GM19193 (cell line): ENCODE measurements around the gene TANC1.

ENCODE experiments used
- POLR2A ChIP-seq: IDR thresholded peaks from 4 replicates; pipeline ENCODE4 v1.6.1; 2011; ENCODE audit not compliant: insufficient read depth, insufficient read length; ENCODE audit errors: extremely low read depth

Gene TANC1

DNA sequence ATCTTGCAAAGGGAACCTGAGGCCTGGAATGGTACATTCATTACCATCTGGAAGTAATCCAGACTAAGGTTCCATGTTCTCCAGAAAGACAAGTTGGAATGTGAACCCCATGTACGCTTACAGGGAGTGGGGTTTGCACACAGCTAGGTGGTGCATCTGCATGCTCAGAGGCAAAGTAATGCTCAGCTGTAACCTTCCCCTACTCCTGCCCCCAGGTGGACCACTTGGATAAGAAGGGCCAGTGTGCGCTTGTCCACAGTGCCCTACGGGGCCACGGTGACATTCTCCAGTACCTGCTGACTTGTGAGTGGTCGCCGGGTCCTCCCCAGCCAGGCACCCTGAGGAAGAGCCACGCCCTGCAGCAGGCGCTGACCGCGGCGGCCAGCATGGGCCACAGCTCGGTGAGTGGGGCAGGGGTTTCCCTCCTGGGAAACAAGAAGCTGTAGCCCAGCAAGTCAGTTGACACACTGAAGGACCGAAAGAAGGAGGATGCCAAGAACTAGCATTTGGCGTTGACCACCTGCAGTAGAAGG is 228.0 kb downstream of the TANC1 start:
- no peak for TF ChIP-seq POLR2A

DNA sequence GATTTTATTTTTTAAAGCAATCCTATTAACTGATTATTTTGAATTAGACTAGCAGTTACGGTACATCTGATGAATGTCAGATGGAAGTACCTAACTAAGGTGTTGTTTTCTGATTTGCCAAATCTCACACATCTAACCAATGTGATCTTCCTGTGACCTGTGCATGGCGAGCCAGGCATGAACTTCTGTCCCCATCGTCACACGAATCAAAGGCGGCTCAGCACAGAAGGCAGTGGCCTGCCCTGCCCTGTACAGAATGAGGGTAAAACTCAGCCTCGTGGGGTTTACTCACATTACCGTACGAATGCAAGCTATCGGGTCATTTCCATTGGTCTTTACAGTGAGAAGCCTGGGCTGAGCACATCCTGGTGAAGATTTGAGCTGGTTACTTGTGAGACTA is 230.8 kb downstream of the TANC1 start:
- no peak for TF ChIP-seq POLR2A

DNA sequence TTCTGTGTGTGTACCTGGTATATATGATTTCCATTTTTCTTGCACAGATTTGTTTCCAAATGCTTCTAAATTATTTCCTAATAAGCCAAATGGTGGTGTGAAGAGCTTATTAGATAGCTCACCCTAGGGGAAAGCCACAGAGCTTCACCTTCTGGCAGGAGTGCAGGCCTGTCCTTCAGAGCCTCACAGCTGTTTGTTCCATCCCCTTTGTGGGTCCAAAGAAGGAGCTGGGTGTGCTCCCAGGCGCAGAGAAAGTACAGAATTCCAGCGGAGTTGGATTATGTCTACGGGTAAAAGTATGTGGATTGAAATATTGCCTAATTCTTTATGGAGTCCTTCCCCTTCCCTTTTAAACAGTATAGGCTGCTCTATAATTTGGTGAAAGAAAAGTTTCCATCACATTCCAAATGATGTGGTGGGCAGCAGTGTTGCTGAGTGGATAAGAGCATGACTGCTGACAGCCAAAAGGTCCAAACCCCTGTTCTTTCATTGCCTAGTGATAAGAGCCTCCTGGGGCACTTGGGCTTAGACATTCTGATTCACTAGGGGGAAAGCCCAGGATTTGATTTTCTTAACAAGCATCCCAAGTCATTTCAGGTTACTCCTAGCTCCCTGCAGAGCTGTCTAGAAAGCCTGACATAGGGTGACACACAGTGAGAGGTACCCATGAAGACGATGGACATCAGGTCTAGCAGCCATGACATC is 231.5 kb downstream of the TANC1 start:
- no peak for TF ChIP-seq POLR2A

DNA sequence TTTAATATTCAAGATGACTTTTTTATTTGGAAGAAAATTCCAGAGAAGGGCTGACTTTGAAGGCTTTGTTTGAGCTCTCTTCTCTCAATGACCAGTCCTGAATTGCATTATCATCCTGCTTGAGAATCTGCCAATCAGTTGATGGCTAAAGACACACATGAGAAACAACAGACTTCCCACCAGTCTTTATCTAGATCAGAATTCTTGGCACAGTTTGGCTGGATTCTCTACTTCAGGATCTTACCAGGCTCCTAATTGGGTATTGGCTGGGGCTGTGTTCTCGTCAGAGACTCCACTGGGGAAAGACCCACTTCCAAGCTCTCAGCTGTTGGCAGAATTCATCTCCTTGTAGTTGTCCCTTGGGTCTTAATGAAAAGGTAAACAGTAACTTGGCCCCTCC is 232.1 kb downstream of the TANC1 start:
- TF ChIP-seq POLR2A = no peak

DNA sequence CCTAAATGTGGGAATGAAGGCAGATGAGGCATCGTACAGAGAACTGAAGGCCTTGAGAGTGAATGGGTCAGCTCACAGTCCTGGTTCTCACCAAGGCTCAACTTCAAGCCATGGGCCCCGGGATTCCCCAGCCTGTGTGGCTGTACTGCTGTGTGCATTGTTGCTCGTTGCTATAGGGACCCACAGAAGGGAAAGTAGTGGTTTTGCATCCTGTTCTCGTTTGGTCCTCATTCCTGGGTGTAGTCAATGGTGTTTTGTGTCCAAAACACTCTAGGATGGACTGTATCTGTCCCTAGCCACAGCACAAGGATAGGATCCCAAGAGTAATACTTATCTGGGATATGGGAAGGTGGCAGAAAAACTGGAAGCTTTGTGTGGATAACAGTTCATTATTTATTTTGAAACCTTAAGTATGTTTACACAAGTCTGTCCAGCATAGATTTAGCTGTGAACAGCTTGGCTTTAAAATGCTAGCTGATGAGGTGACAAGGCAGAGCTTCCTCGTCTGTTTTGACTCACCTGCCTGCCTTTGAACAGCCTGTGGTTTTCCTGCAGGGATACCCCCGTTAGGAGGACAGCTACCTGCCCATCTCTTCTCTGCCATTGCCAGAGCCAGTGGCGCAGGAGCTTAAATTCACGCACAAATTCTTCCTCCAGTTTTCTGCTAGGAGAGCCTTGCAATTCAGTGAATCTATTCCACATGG is 233.1 kb downstream of the TANC1 start:
- no peak for TF ChIP-seq POLR2A

DNA sequence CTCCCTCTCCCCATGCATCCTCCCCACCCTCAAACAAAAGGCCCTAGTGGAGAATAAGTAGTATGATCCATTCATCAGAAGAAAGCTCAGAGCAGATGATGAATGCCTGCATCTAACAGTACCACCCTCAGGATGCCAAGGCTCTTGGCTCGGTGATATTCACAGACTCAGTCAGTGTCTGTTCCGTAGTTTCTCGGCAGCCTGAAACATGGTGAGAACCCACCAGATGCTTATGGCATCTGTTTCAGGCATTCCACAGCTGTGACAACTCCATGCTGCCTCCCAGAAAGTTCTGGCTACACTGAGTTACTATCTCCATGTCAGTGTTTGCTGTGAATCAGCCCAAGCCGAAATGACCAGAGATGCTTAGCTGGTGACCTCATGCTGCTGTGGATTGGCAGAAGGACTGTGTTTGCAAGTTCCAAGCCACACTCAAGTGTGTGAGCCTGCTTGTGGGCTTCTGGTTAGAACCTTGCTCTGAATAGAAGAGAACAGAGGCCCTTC is 234.2 kb downstream of the TANC1 start:
- TF ChIP-seq POLR2A = no peak

DNA sequence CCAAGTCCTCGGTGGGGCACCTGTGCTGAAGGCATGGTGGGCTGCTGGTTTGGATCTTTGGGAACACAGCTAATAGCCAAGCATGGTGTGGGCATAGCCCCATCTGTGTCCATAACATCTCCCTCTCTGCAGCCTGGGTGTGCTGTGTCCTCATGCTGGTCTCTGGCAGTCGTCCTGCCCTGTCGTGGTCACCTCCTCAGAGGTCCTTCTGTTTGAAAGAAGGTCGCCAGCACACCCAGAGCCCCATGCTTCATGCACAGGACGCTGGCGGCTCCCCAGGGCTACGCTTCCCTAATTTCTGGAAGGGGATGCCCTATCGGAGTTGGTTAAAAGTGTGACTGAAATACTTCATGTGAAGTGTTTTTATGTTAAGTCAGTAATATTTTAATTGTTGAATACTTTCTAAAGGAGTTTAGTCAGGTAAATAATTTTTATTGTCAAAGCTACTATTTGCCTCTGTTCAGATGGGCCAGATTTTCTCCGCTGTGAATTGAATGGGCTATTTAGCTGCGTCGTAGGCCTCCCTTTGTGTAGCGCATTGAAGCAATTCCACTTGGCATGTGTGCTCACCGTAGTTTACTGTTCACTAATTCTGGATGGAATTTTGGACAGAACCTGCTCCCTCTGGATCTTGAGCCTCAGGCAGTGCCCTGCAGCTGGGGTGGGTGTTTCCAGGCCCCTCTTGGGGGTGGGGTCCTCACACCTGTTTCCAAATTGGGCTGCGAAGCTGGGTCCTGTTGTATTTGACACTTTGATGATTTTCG is 236.1 kb downstream of the TANC1 start:
- TF ChIP-seq POLR2A = no peak

DNA sequence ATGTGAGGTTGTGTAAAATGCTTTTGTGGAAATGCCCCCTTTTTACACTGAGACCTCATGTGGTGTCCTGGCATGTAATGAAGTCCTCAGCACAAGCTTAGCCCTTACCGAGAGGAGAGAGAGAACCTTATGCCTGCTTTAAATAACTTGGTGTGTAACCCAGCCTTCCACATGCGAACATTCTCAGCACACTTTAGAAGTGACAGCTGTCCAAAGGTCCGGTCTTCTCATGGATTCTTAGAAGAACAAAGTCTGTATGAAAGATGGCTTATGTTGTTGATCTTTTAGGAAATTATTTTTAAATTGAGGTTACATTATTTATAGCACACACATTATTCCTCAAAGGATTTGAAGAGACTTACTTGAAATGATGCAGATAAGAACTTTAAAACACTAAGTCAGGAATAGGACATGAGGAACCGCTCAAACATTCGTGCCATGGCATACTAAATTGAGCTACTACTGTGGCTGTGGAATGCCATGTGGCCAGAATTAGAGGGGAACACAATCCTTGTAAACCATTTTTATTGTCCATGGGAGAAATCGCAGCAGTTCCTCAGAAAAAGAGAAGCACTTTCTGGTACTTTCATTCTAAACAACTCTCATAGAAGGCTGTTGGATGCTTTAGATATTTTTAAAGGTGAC is 238.4 kb downstream of the TANC1 start:
- no peak for TF ChIP-seq POLR2A

DNA sequence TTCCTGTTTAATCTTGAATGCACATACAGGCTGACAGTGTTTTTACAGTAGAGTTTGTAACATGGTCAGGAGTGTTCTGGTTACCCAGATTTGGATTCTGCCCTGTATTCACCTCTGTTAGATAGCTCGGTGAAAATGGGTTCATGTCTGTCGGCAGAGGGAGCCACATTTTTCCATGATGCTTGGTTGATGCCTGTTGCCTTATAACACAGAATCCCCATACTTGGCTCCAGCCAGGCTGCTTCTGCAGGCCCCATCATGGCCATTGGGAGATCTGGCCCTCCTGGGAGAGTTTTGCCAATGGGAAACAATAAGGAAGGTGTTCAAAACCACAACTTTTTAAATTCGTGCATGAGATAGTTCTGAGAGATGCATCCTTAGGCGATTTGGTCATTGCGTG is 240.0 kb downstream of the TANC1 start:
- TF ChIP-seq POLR2A = no peak

DNA sequence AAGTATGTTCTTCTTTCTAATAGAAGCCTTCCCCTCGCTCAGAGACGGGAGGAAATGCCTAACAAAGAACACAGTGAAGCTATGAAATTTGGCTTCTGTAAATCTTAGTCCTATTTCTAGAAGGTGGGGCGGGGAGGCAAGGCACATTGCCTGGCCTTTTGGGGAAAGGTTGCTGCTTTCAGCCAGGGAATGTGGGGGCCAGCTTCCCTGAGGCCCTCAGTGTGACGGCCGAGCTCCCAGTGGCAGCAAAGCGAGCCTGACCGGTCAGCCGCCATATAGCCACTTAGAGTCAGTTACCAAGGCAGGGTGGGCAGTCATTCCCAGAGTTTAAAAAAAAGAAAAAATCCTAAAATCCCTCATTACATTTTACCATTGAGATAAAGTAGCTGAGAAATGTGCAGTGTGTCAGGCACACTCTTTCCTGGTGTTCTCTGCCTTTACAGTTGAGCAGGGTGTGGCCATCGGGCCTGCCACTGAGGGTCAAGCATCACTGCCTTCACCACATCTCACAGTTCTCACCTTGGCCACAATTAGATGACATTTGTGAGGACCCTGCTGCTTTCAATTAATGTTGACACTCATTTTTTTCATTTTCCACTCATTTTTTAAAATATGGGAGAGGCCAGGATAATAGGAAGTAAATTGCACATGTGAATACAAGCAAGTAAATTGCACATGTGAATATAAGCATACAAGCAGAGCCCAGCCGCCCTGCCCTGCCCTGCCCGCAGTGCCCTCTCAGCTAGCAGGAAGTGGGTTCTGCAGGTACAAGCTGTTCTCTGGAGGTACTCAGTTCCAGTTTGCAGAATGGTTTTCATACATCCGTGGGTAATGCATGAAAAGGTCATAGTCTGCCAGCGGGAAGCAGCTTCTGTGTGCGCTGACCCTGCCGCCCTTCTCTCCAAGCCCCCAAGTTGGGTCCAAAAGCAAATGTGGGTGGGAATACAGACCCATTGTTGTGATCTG is 241.2 kb downstream of the TANC1 start:
- TF ChIP-seq POLR2A = no peak

DNA sequence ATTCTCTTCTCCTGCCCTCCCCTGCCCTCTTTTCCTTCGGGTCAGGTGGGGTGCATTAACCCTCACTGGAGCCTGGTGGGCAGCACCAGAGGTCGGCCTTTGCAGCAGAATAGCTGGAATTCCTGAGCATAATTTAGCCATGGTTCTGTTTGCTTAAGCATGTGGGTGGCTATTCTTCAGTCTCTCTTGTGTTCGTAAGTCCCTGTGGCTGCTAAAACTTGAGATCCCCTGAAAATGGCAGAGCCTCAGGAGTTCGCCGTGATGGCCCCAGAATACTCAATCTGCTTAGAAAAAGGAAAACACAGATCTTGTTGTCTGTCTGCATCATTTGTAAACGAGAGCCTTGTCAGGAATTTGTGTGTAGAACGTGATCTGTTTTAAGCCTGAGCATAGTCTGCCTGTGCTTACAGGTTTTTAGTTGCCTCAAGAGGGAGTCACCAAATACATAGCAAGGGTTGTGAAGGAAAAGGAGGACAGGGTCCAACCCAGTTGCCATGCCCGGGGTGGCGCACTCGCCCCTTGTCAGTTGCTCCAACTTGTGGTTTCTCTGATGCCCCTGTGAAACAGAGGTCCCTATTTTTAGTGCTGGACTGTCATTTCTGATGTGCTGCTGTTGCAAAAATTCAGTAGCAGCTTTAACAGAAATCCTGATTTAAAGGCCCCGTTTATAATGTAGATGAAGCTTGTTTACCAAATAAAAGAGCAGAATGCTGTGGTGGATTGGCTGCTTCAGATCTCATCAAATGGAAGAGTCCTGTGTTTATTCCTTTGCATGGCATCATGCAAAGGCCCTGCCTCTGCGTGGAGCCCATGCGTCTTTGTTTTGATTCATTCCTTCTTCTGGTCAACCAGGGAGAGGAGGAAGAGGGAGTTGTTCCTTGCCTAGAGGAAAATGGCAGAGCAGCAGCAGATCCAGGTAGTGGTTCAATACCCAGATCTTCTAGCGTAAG is 243.3 kb downstream of the TANC1 start:
- no peak for TF ChIP-seq POLR2A

DNA sequence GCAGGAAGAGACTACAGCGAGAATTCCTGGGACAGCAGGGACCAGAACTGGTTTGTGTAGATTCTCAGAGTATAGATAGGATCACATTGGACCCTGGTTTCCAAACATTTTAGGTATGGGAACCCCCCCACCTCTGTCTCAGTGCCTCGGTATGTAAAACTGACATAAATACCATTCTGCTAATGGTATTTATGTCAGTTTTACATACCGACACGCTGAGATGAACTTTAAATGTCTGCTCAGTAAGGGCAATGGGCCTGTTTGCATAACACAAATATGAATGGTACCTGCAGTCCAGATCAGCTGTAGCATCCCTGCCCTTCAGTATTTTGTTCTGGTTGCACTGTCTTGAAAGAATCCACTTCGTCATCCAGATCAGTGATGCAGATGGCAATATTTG is 244.9 kb downstream of the TANC1 start:
- no peak for TF ChIP-seq POLR2A

DNA sequence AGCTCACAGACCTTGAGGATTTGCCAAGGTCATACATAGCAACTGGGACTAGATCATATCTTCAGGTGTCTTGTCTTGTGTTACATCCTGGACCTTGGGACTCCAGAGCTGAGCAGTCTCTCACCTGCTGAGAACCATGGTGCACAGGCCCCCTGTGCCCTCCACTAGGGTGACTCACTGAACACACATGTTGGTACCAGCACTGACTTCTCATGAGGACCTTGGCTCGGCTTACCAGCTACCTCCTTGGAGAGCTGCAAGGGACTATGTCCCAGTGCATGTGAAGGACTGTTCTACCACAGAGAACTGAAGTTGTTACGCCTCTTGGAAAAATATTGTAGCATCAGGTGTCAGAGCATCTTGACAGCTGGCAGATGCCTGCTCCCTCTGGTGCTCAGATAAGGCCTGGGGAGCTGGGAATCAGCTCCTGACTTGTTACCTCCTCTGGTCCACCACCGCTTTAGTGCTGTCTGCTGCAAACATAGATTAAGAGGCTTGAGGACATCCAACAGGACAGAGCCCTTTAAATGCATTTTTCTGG is 246.0 kb downstream of the TANC1 start:
- no peak for TF ChIP-seq POLR2A

DNA sequence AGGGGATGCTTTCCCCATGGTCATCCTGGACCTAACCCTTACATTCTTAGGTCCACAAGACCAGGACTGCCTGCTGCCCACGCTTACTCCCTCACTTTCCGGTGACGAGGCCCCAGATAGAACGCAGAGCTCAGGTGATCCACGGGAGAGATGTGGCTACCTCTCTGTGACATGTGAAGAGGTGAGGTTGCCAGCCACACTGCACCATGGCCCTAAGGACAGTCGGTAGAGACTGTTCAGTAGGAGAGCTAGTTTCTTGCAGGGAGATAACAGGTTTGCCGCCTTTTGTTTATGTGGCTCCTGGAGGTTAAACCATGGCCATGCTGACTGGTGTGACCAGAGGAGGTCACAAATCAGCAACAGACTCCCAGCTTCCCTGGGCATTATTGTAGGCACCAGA is 246.7 kb downstream of the TANC1 start:
- no peak for TF ChIP-seq POLR2A
